Tibial artery (tissue), 4 donors: ENCODE data around the gene PARN.
"Not testable (repeated sequence)": the region's sequence is repeated elsewhere in the genome, so short reads cannot be mapped to it uniquely, and the experiment has no call there.

Experiments used
- DNase-seq, 2 donors: peaks; one replicate each; pipeline ENCODE4 v3.0.0-alpha.2; 2019
- H3K27ac ChIP-seq, 2 donors: fragments of 200-600 bp; sonication (generic) in 1 of 2; 1 replicate in 1 of 2; 2 replicates in 1 of 2; pipeline ENCODE4 v1.5.1; 2018 to 2019; ENCODE audit warnings: mild to moderate bottlenecking in 1 of 2
- H3K27me3 ChIP-seq, 2 donors: fragments of 200-600 bp; sonication (generic) in 1 of 2; one replicate each; pipeline versions ENCODE4 v1.5.1 to v1.6.0; 2016 to 2019
- H3K36me3 ChIP-seq, 3 donors: fragments of 200-600 bp; sonication (generic) in 2 of 3; one replicate each; pipeline ENCODE4 v1.5.1; 2016 to 2019; ENCODE audit warnings: mild to moderate bottlenecking in 2 of 3
- H3K4me1 ChIP-seq, 4 donors: fragments of 200-600 bp; sonication (generic) in 2 of 4; 1 replicate in 3 of 4; 2 replicates in 1 of 4; pipeline ENCODE4 v1.5.1; 2016 to 2019
- H3K4me3 ChIP-seq, 2 donors: fragments of 200-600 bp; sonication (generic) in 1 of 2; 1 replicate in 1 of 2; 2 replicates in 1 of 2; pipeline ENCODE4 v1.5.1; 2018 to 2019; ENCODE audit warnings: mild to moderate bottlenecking in 2 of 2
- H3K9me3 ChIP-seq, 3 donors: fragments of 200-600 bp; sonication (generic) in 1 of 3; one replicate each; pipeline ENCODE4 v1.5.1; 2016 to 2019
- intact Hi-C: fragments of 100-400 bp; cut with DNase I; formaldehyde crosslinking; loops from one replicate; pipeline ENCODE4 v1.15.0; 2023; ENCODE audit warnings: low total_unique reads
- TF ChIP-seq, protein P1 (sequence below), 2 experiments: fragments of 200-600 bp in 1 of 2; fragments of 450-650 bp in 1 of 2; IDR thresholded peaks; one replicate each; pipeline ENCODE4 v1.5.1; 2017 to 2019; ENCODE audit warnings: antibody characterized with exemption in 2 of 2, mild to moderate bottlenecking in 1 of 2, moderate library complexity in 1 of 2

The PARN gene

DNA sequence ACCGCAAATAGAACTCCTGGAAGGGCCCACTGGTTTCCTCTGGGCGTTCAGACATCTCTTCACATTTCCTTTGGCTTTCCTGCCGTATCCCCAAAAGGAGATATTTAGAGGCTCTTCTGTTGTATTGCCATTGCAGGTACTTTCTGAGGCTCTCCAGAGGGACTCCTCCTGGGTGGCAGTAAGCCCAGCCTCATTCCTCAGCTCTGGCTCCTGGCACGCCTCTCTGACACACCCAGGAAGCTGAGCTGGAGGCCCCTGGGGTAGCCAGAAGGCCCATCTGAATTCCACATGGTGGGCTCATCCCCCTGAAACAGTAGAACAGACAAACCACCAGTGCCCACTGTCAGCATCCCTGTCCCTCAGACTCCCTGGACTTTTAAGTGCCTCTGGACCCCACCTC is 206.7 kb downstream of the PARN start:
- TF ChIP-seq, protein P1, sequence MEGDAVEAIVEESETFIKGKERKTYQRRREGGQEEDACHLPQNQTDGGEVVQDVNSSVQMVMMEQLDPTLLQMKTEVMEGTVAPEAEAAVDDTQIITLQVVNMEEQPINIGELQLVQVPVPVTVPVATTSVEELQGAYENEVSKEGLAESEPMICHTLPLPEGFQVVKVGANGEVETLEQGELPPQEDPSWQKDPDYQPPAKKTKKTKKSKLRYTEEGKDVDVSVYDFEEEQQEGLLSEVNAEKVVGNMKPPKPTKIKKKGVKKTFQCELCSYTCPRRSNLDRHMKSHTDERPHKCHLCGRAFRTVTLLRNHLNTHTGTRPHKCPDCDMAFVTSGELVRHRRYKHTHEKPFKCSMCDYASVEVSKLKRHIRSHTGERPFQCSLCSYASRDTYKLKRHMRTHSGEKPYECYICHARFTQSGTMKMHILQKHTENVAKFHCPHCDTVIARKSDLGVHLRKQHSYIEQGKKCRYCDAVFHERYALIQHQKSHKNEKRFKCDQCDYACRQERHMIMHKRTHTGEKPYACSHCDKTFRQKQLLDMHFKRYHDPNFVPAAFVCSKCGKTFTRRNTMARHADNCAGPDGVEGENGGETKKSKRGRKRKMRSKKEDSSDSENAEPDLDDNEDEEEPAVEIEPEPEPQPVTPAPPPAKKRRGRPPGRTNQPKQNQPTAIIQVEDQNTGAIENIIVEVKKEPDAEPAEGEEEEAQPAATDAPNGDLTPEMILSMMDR (IDR thresholded peaks at IDR 0.05) = no peak
- Histone ChIP-seq H3K4me3 (no peak overlapping the region), H3K4me1 (peaks cover 0 to 54% (median 24%) of the 10 kb centered on the region in 4 donors), H3K36me3 (no peaks in the 10 kb centered on the region), H3K27me3 (no peaks in the 10 kb centered on the region), H3K27ac (peak overlapping the region; percentile 62 to 65), H3K9me3 (no peaks in the 10 kb centered on the region)
- intact Hi-C loops = no loop called here
- DNase-seq = no peak

DNA sequence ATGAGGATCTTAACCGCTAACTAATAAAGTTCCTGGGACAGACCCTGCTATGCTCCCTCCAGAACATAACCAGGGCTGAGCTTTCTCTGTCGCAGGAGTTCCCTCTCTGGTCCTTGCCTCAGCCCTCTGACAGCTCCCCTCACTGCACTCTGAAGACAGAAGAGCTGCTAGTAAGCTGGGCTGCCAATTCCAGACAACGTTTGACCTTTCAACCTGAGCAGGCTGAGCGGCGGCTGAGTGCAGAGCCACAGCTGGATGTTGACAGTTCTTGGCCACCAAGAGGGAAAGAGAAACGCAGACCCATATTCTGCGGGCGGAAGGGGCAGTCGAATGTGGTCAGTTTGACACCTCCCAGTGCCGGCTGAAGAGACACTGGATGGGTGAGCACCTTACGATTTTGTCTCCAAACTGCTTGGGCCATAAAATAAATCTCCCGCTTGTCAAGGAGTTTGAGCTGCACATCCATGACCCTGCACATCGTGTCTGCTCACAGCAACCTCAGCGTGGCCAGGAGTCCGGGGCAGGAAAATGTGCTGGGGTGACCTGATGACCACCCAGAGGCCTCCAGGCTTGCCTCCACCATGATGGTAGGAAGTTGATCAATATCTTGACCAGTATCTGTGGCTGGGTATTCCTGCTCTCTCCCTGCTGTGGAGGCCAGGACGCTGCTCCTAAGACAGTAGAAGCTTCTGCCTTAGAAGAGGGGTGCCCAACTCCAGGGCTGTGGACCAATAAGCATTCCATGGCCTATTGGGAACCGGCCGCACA is 209.2 kb downstream of the PARN start:
- H3K27me3 ChIP-seq = no peaks in the 10 kb centered on the region
- no peak overlapping the region for H3K4me3 ChIP-seq
- H3K27ac ChIP-seq = peak overlapping the region; percentile 2 to 78
- H3K4me1 ChIP-seq = peaks cover 0 to 75% (median 35%) of the 10 kb centered on the region in 4 donors
- intact Hi-C loops = no loop called here
- TF ChIP-seq, protein P1 (IDR thresholded peaks at IDR 0.05) = no peak
- no peak for DNase-seq
- H3K36me3 ChIP-seq = no peaks in the 10 kb centered on the region
- H3K9me3 ChIP-seq = no peaks in the 10 kb centered on the region

- Histone ChIP-seq H3K4me1 (peaks cover 0 to 75% (median 35%) of the 10 kb centered on the region in 4 donors), H3K27ac (peak overlapping the region; percentile 78 to 85)
- DNase-seq, H3K9me3 ChIP-seq, H3K27me3 ChIP-seq, intact Hi-C loops, H3K4me3 ChIP-seq, H3K36me3 ChIP-seq: not testable (repeated sequence)
Observed at GRCh38 chr16:14420243-14420642, 209.8 kb downstream of the PARN start.

GRCh38 chr16:14419817-14420216 is 210.2 kb downstream of the PARN start:
- TF ChIP-seq, protein P1 (IDR thresholded peaks at IDR 0.05) = no peak
- no peak for DNase-seq
- Histone ChIP-seq H3K4me3 (no peak overlapping the region), H3K27me3 (no peaks in the 10 kb centered on the region), H3K4me1 (peaks cover 0 to 74% (median 35%) of the 10 kb centered on the region in 4 donors), H3K27ac (peak overlapping the region; percentile 78 to 85), H3K9me3 (no peaks in the 10 kb centered on the region), H3K36me3 (no peaks in the 10 kb centered on the region)
- intact Hi-C loops = loop anchor here (5.0 to 10.0 kb wide), 2 partner anchors 87 to 105 kb away; no protein-coding TSS in a partner anchor

DNA sequence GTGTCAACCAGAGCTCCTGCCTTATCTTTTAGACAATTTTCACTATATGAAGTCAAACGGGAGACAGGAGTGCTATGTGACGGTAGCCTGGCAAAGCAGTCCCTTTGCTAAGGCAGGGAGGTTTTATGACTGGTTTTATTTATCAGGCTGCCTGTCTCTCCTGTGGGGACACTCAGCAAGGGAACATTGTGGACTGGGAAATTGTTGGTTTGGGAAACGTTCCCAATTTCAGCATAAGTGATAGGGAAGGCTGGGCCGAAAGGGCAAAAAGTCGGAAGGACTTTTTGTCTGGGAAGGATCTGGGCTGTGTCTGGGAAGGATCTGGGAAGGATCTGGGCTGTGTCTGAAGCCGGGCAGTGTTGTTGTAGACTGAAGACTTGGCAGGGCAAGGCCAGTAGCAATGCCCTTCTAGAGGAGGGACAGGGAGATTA is 211.2 kb downstream of the PARN start:
- peaks cover 0 to 65% (median 35%) of the 10 kb centered on the region in 4 donors for H3K4me1 ChIP-seq
- no peaks in the 10 kb centered on the region for H3K27me3 ChIP-seq
- peak overlapping the region; percentile 24 to 43 for H3K4me3 ChIP-seq
- TF ChIP-seq, protein P1 (IDR thresholded peaks at IDR 0.05) = no peak
- intact Hi-C loops = loop anchor here (5.0 to 10.0 kb wide), 2 partner anchors 88 to 104 kb away; no protein-coding TSS in a partner anchor
- DNase-seq = peak; percentile 69 to 87
- H3K27ac ChIP-seq = peak overlapping the region; percentile 78 to 85
- H3K9me3 ChIP-seq = no peaks in the 10 kb centered on the region
- H3K36me3 ChIP-seq = no peaks in the 10 kb centered on the region

GRCh38 chr16:14416184-14416583 is 213.9 kb downstream of the PARN start:
- Histone ChIP-seq H3K9me3 (no peaks in the 10 kb centered on the region), H3K4me3 (no peak overlapping the region), H3K36me3 (no peaks in the 10 kb centered on the region), H3K4me1 (peaks cover 0 to 45% (median 25%) of the 10 kb centered on the region in 4 donors), H3K27me3 (no peaks in the 10 kb centered on the region), H3K27ac (peak overlapping the region; percentile 78 to 85)
- DNase-seq = no peak
- intact Hi-C loops = loop anchor here (5.0 to 10.0 kb wide), 2 partner anchors 91 to 101 kb away; no protein-coding TSS in a partner anchor
- TF ChIP-seq, protein P1 (IDR thresholded peaks at IDR 0.05) = no peak
